Measurements from ENCODE around the gene TFF1. TPM values are rescaled to one million over a fixed set of nuclear protein-coding genes. Genes with fewer than 3 reads are reported as not detected.

The TFF1 gene
- total RNA-seq, 4 donors from 2014 or later = not detected

- intact Hi-C loops (cut with DNase I) = no loop called here
- 43 to 55% methylated on average over 11 of the region's 11 CpGs for WGBS, 2 donors
- TF ChIP-seq POLR2A (IDR thresholded peaks at IDR 0.05) (peak in 1 of 2 donors; percentile 64), CTCF (IDR thresholded peaks at IDR 0.05) (peak in 1 of 6 experiments; percentile 3)
- Histone ChIP-seq H3K27me3 (no peaks in the 10 kb centered on the region), H3K4me1 (peaks cover 41 to 46% of the 10 kb centered on the region in 2 donors), H3K9me3 (no peaks in the 10 kb centered on the region), H3K36me3 (no peaks in the 10 kb centered on the region), H3K27ac (peak overlapping the region; percentile 14 to 77 (median 68)), H3K4me3 (replicated peaks in 1 of 3) (no peak overlapping the region)
- DNase-seq = peak; percentile 63 to 66
Measured at GRCh38 chr21:42350318-42350910, 15.9 kb downstream of the TFF1 start.

- 66 to 74% methylated on average over 10 to 12 of the region's 14 CpGs for WGBS, 2 donors
- Histone ChIP-seq H3K27ac (peak overlapping the region; percentile 14 to 77 (median 68)), H3K4me3 (replicated peaks in 1 of 3) (no peak overlapping the region), H3K4me1 (peaks cover 38 to 43% of the 10 kb centered on the region in 2 donors), H3K9me3 (no peaks in the 10 kb centered on the region), H3K36me3 (no peaks in the 10 kb centered on the region), H3K27me3 (no peaks in the 10 kb centered on the region)
- no peak for TF ChIP-seq POLR2A (IDR thresholded peaks at IDR 0.05)
- no peak for TF ChIP-seq CTCF (IDR thresholded peaks at IDR 0.05)
- intact Hi-C loops (cut with DNase I) = no loop called here
- DNase-seq = no peak
Measured at GRCh38 chr21:42349420-42350317, 16.7 kb downstream of the TFF1 start.

GRCh38 chr21:42348762-42349161 lies 17.6 kb downstream of the TFF1 start:
- TF ChIP-seq CTCF (IDR thresholded peaks at IDR 0.05) (no peak), POLR2A (IDR thresholded peaks at IDR 0.05) (no peak)
- Histone ChIP-seq H3K27me3 (no peaks in the 10 kb centered on the region), H3K4me1 (peaks cover 32 to 34% of the 10 kb centered on the region in 2 donors), H3K9me3 (no peaks in the 10 kb centered on the region), H3K27ac (no peak overlapping the region), H3K36me3 (no peaks in the 10 kb centered on the region), H3K4me3 (replicated peaks in 1 of 3) (no peak overlapping the region)
- WGBS, 2 donors = 90 to 100% methylated on average over 2 of the region's 2 CpGs
- intact Hi-C loops (cut with DNase I) = no loop called here
- no peak for DNase-seq

GRCh38 chr21:42347601-42348327 lies 18.6 kb downstream of the TFF1 start:
- Histone ChIP-seq H3K27ac (no peak overlapping the region), H3K4me3 (replicated peaks in 1 of 3) (no peak overlapping the region), H3K9me3 (no peaks in the 10 kb centered on the region), H3K4me1 (peaks cover 25 to 31% of the 10 kb centered on the region in 2 donors), H3K27me3 (no peaks in the 10 kb centered on the region), H3K36me3 (no peaks in the 10 kb centered on the region)
- intact Hi-C loops (cut with DNase I) = no loop called here
- 91 to 95% methylated on average over 24 to 30 of the region's 30 CpGs for WGBS, 2 donors
- no peak for TF ChIP-seq CTCF (IDR thresholded peaks at IDR 0.05)
- no peak for TF ChIP-seq POLR2A (IDR thresholded peaks at IDR 0.05)
- DNase-seq = no peak

Data from thyroid gland (tissue), 4 donors.